Bronchial epithelial cell (primary cell): ENCODE measurements around the gene PNMA1. TPM values are rescaled to one million over a fixed set of nuclear protein-coding genes. Genes with fewer than 3 reads are reported as not detected.

Experiments
- DNase-seq: peaks from one replicate; pipeline ENCODE4 v3.0.0-alpha.2; 2010; ENCODE audit warnings: low read depth
- FAIRE-seq: peaks from 2 replicates; lab custom pipeline; 2011; peaks lifted over from hg19 to GRCh38; lab: Jason Lieb, UNC
- H3K27me3 ChIP-seq: 2 replicates; pipeline ENCODE4 v1.5.1; 2011; ENCODE audit warnings: low read length; ENCODE audit not compliant: control insufficient read depth, insufficient read depth
- H3K36me3 ChIP-seq: 2 replicates; pipeline ENCODE4 v1.5.1; 2011; ENCODE audit warnings: low read length; ENCODE audit not compliant: control insufficient read depth, insufficient read depth
- H3K4me3 ChIP-seq: 2 replicates; pipeline ENCODE4 v1.5.1; 2011; ENCODE audit warnings: mild to moderate bottlenecking, low read depth, low read length, control low read depth
- total RNA-seq: library from RNA; depleted of rRNA; stranded (reverse); fragments of >200 nt; gene quantifications from 2 replicates; pipeline ENCODE4 v1.2.1, GENCODE V29; 2014
- TF ChIP-seq, protein P1 (sequence below): IDR thresholded peaks from 2 replicates; pipeline ENCODE4 v1.5.1; 2011; ENCODE audit warnings: mild to moderate bottlenecking, moderate library complexity, low read length, control low read depth, inconsistent platforms; ENCODE audit not compliant: insufficient read depth, severe bottlenecking

PNMA1 gene
- total RNA-seq, 1 donor from 2014 or later, result 10.5 TPM

- DNase-seq (no peak), FAIRE-seq (no peak)
- Histone ChIP-seq H3K27me3 (no peaks in the 10 kb centered on the region), H3K4me3 (no peak overlapping the region), H3K36me3 (peaks cover 19% of the 10 kb centered on the region)
- TF ChIP-seq, protein P1, sequence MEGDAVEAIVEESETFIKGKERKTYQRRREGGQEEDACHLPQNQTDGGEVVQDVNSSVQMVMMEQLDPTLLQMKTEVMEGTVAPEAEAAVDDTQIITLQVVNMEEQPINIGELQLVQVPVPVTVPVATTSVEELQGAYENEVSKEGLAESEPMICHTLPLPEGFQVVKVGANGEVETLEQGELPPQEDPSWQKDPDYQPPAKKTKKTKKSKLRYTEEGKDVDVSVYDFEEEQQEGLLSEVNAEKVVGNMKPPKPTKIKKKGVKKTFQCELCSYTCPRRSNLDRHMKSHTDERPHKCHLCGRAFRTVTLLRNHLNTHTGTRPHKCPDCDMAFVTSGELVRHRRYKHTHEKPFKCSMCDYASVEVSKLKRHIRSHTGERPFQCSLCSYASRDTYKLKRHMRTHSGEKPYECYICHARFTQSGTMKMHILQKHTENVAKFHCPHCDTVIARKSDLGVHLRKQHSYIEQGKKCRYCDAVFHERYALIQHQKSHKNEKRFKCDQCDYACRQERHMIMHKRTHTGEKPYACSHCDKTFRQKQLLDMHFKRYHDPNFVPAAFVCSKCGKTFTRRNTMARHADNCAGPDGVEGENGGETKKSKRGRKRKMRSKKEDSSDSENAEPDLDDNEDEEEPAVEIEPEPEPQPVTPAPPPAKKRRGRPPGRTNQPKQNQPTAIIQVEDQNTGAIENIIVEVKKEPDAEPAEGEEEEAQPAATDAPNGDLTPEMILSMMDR, result no peak
Observed at GRCh38 chr14:73742520-73743238, 28.5 kb upstream of the PNMA1 start.

- Histone ChIP-seq H3K36me3 (peaks cover 21% of the 10 kb centered on the region), H3K4me3 (no peak overlapping the region), H3K27me3 (no peaks in the 10 kb centered on the region)
- FAIRE-seq (no peak), DNase-seq (no peak)
- TF ChIP-seq, protein P1, result no peak
Observed at GRCh38 chr14:73741876-73742519, 27.8 kb upstream of the PNMA1 start.

- TF ChIP-seq, protein P1, result peak; percentile 3
Observed at GRCh38 chr14:73741386-73741875, 27.2 kb upstream of the PNMA1 start.

DNA sequence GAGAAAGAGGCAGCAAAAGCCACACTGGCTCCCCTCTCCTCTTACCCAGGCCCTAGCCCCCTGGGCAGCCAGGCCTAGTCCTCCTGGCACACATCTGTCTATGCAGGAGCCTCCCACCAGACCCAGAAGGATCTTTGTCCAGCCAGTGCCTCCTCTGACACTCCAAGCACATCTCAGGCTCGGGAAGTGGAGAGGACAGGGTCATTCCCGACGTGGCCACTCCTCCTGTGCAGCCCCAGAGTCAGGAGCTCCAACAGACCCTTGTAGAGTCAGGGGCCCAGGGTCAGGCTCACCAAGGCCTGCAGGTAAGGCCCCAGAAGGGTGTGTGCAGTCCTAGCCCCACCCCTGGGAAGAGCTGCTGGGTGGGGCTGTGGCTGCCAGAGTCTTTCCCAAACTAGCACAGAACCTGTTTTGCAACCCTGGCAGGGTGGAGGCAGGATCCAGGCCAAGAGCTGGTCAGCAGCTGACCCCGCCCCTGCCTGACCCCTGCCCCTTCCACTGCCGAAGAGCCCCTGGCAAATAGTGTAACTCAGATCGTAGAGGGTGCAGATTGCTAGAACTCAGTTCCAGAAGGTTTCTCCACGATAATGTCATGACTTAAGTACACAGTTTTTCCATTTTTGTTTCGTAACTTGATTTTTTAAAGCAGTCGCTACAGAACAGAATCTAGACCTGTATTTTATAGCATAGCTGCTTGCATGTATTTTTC, 26.6 kb upstream of the PNMA1 start:
- DNase-seq, result peak; percentile 77
- no peak overlapping the region for H3K4me3 ChIP-seq
- FAIRE-seq, result no peak

More at GRCh38 chr14:73741386-73741875, 27.2 kb upstream of the PNMA1 start:
- Histone ChIP-seq H3K27me3 (no peaks in the 10 kb centered on the region), H3K36me3 (peaks cover 23% of the 10 kb centered on the region), H3K4me3 (no peak overlapping the region)
- FAIRE-seq (no peak), DNase-seq (peak; percentile 79)

DNA sequence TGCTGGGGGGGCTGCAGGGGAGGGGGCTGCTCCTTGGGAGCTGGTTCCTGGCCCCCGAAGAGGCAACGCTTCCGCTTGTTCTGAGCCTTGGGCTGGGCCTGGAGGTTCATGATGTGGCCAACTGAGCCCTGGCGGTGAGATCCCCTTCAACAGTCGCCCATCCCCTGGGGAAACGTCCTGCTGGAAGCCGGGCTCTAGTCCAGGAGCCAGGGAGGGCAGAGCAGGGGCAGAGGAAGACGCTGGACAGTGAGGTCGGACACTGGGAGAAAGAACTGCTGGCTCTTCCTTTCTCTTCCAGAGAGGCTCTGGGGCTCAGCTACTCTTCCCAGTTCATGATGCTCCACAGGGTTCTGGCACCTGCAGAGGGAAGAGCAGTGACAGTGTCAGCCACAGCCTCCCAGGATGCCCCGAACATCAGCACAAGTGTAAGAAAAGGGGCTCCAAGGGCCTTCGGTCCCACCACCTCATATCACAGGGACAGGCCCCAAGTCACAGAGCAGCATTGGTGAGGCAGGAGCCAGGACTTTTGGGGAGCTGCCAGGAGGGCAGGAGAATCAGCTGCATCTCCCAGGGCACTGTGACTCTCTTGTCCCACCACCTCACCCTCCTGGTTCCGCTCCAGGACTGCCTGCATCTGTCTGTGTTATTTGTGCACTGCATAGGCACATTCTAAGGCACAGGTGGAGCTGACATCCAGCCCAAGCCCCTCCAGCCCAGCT, 25.9 kb upstream of the PNMA1 start:
- DNase-seq (no peak), FAIRE-seq (no peak)
- H3K27me3 ChIP-seq, result no peaks in the 10 kb centered on the region
- TF ChIP-seq, protein P1, result no peak
- no peak overlapping the region for H3K4me3 ChIP-seq
- peaks cover 24% of the 10 kb centered on the region for H3K36me3 ChIP-seq

More for the DNA sequence above, 26.6 kb upstream of the PNMA1 start:
- H3K36me3 ChIP-seq, result peaks cover 22% of the 10 kb centered on the region
- TF ChIP-seq, protein P1, result no peak
- no peaks in the 10 kb centered on the region for H3K27me3 ChIP-seq
